ENCODE results near the gene ARSJ.

ARSJ gene

DNA sequence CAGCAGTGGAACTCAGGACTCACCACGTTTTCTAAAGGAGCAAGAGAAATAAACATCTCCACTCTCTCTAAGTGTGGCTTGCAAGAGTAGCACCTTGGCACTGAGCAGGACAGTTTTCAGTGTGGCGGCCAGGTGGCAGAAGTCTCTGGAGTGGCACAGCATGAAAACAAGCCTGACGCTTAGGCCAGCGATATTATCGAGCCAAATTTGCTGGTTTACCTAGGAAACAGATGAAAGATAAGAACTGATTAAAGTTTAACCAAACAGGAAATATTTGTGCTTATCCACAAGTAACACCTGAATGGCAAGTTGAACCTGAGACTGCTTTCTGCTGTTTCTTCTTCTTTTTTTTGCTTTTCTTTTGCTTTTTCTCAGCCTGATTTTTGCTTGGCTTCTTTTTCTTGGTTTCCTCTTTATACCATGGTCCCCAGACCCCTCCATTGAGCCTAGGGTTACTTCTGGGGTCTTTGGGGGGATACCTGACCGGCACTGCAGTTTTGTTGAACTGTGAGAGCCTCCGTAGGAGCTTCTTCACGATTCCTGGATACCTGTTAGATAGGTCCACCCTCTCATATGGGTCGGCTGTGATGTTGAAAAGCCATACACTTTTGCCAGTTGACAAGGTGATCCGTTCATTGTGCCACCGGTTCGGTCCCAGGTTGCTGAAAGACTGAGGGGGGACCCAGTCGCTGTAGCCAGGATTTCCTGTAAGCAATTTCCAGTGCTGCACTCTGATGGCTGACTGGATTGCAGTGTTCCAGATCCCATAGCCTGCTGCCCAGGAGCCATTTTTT is 77.3 kb downstream of the ARSJ start:
- no peak for DNase-seq

DNA sequence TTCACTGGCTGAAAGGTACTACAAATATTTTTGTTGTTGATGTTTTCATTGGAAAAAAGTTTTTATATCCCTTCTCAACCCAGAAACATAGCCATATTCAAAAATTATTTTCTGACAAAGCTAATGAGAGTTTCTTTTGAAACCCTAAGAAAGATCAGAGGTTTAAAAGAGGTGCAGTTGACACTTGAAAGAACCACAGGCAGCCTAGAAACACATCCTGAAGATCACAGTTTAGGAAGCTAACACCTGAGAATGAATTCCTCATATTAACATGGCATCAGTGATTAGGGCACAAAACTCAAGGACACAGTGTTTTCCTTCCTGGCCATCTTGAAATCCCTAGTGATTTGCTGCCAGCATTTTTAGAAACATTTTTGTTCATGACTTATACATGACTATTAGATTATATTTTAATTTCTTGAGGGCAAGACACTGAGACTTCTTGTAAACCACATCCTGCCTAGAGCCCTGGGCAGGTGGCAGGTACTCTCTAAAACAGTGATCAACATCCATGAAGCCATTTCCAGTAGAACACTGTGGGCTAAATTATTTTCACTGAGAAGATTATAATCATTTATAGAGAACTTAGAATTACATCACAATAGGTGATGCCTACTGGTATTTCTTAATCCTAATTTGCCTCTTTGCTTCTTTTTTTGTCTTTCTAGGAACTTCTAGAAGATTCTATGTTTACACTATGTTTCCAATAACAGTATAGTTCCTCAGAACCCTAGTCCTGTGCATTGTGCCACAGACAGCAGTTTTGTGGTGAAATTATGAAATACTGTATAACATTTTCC is 80.0 kb downstream of the ARSJ start:
- DNase-seq = no peak

DNA sequence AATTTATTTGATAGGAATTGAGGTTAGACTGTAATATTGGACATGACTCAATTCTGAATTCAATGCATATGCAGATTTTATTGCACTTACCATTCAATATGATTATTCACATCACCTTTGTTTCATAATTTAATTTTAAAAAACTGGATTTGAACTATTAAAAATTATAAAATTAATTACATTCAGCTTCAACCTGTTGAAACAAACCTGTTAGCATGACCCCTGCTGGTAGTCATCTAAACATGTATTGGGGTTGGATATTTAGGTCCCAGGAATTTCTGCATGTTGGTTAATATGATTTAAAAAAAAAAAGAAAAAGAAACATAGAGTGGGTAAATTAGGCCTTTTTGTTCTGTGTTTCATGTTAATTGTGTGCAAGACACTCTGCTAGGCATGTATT is 85.9 kb downstream of the ARSJ start:
- DNase-seq = no peak

DNA sequence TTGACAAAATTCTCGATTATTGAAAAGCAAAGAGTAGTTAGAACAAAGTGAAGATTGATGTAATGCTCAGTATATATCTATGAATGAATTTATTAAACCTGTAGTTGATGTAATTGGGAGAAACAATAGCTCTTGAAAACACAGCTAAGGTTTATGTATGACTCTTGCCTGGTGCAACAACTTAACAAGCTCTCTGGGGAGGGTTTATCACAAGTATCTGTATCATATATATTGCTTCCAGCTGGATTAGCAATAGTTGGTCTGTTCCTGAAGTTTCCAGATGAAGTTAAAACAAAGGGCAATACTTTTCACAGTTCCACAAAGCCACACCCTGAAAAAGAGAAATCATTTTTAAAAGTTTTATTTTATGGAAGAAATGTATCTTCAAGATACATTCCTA is 91.4 kb downstream of the ARSJ start:
- DNase-seq = no peak

DNA sequence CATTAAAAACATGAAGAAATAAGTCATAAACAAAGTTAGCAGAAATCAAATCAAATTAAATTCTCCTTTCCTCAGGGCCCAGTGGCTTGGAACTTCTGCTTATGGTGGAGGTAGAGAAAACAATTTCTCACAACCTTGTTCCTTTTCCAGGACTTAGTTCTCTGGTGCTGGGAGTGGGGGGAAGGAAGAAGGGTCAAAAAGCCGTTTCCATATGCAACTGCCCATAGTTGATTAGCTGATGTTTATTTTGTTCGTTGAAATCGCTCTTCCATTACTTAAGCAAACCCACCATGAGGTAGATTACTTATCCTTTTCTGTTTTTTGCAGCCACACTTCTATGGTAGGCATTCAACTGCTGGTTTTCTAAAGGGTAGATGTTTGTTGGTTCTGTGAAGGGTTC is 94.2 kb downstream of the ARSJ start:
- no peak for DNase-seq

DNA sequence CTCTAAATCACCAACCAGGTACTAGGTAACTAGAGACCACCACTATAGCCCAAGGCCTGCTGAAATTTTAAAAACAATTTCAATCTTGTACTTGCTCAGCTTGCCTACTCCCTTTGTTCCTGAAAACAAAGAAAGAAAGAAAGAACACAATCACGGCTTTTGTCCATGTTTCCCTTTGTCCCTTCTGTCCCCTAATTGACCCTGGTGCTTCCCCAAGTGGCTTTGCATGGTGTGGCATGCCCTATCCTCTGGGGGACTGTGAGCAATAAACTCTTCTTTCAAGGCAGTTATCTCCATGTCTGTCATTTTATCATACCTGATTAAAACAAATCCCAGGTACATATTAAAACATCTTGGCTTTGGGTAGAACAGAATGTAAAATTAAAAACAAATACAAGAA is 94.8 kb downstream of the ARSJ start:
- no peak for DNase-seq

DNA sequence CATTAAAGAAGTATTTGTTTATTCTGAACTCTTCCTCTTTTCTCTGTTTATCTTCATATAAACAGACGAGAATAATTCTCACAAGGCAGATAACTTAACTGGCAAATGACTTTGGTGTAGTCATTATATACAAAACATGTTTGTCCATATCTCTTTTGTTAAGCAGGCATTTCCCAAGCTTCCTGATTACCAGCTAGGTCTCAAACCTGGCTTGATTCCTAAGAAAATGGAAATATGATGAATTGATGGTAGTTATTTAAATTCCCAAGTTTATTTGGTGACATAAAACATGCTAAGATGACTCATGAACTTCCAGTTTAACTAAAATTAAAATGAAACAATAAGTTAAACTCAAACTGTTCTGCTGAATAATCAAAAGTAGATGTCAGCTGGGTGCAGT is 96.8 kb downstream of the ARSJ start:
- DNase-seq = no peak

DNA sequence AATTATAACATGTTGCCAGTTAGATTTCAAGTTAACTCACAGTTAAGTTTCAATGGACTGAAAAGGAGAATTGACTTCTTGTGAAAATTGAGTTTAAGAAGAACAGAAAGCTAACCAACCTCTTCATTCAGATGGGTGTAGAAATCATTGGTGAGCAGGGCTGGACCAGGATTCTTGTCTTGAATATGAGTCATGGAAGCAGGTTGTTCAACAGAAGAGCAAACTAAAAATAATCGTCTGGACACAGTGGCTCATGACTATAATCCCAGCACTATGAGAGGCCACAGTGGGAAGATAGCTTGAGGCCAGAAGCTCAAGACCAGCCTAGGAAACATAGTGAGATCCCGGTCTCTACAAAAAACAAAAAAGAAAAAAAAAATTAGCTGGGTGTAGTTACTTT is 98.2 kb downstream of the ARSJ start:
- DNase-seq = no peak

DNA sequence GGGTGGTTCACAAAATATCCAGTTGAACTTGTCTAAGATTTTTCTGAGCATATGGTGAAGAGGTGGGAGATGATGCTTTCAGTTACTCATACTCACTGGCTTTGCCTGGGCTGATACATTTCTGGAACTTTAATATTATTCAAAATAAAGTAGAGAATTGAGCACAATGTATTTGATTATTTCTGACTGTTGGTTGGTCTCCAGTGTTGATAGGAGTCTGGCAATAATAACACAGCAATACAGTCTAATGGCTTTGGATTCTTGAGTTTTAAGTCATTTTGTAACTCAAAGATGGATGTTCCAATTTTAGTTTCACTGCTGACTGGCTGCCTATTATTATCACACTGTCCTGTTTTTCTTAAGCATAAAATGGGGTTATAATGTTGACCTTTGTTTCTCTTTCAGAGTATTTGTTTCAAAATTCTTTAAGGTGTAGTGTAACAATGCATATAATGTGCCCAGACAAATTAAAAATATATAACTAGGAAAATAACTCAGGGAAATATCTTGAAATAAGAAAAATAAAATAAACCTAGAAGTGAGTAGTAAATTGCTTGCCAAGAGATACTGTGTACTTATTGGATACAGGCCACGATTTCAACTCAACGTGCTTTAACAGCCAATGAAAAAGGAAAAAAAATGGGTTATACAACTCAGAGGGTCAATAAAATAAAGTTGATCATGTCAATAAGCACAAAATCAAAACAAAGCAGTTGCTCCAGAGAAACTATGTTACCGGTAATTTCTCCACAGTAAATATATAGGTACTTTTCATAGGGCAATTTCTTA is 99.0 kb downstream of the ARSJ start:
- no peak for DNase-seq

DNA sequence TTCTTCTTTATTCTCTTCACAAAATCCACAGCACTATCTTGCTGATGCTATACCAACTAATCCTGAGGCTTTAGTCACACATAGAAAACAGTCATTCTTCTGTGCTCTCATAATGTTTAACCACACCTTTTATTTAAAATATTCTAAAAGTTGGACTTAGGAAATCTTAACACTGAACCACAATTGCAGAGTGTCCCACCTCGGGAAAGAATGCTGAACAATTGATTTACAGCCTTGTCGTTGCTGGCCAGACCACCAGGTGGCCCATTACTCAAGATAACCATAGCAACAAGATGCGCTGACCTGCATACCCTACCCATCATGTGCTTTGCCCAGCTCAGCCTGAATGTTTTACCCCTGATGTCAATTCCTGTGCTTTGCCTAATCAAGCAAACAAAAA is 100.8 kb downstream of the ARSJ start:
- no peak for DNase-seq

DNA sequence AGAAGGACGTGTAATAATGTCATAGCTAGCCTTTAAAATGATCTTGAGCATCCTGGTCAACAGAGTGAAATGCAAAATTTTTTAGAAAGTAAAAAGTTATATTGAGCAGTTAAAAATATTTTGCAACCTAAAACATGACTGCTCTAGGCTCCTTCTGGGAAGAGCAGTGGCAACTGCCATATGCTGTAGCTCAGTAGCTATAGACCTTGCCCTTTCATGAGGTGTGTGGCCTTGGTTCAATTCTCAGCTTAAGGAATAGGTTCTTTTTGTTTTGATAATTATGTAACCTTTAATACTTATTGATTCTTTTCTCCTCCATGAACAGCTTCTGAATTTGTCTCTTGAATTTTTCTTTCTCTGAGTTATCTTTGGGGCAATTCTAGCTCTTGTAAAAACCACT is 105.0 kb downstream of the ARSJ start:
- DNase-seq = no peak

DNA sequence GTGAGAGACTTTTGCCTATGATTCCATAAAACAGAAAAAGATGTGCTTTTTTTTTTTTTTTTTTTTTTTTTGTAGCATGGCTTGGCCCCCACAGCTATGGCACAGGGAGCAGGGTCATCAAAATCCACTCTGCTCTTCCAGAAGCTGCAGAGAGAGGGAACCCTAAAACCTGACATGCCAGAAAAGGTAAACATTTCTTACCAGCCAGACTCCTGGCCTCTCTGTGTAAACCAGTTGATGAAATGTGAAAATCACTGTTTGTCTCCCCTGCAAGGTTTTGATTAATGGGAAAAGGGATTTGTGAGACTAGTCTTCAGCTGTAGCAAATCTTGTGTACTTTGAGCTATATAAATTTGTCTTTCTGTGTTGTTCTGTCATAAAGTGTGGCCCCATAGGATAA is 105.9 kb downstream of the ARSJ start:
- no peak for DNase-seq

DNA sequence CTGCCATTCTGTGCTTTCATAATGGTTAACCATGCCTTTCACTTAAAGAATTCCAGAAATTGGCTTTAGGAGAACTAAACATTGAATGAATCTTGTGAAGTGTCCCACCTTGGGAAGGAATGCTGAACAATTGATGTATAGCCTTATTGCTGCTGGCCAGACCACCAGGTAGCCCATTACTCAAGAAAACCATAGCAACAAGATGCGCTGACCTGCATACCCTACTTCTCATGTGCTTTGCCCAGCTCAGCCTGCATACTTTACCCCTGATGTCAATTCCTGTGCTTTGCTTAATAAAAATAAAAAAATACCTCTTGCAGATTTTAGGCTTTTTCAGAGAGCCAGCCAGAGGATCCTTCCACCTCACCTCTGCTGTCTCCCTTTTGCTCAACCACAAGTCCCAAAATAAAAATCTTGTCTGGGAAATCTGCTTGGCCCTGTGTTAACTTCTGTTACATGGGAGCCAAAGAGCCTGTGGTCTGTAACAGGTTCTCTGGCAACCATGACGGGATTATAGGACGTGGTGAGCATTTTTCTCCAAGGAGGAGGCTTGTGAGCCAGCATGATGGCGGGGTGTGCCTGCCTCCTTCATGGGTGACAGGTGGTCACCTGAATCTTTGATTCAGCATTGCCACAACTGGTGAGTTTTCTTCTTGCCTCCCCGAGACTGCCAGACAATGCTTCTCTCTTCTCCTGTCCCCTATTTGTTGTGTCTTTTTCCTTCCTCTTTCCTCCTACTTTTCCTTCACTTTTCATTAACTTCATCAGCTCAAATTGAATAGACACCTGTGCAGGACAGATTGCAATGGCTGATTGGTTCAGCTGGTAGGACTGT is 106.8 kb downstream of the ARSJ start:
- no peak for DNase-seq

DNA sequence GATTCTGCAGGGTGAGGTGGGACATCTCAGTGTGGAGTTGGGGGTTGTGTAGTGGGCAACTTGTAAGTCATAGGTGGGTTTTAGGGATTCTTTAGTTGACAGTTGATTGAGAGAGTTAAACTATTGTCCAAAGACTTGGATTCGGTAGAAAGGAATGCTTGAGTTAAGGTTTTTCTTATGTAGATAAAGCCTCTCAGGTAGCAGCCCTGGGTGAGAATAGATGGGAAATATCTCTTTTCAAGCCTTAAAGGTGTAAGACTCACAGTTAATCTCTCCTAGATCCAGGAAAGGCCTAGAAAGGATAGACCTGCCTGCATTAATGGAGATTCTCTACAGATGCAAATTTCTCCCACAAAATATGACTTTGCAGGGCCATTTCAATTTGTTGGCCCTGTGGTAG is 108.4 kb downstream of the ARSJ start:
- no peak for DNase-seq

DNA sequence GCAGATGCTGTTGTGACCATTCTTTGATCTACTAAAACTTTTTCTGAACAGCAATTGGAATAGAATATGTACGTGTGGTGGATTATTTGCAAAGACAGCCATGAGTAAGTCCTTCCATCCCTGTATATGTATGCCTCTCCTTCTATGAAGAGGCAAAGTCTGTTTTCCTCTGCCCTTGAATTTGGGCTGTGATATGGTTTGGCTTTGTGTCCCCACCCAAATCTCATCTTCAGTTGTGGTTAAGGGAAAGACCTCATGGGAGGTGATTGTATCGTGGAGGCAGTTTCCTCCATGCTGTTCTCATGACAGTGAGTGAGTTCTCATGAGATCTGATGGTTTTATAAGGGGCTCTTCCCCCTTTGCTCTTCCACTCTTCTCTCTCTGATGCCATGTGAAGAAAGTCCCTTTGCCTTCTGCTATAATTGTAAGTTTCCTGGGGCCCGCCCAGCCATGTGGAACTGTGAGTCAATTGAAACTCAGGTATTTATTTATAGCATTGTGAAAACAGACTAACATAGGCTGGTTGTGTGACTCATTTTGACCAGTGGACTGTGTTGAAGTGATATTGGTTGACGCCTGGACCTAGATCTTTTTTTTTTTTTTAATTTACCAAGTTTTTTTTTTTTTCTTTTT is 109.6 kb downstream of the ARSJ start:
- DNase-seq = no peak

DNA sequence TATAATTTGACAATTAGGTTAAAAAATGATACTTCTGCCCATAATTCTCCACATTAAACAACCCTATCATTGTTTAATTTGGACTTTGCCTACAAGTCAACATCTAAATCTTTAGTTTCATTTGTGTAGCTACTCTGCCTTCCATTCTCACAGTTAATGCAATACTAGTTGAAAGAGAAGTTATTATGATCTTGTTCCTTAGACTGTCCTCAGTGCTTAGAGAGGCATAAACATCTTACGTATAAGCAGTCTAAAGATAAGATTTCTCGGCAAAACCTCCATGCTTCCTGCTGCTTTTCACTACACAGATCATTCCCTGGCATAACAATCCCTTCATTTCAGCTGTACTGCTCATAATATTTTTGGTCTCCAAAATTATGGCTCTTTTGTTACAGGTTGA is 112.8 kb downstream of the ARSJ start:
- no peak for DNase-seq

DNA sequence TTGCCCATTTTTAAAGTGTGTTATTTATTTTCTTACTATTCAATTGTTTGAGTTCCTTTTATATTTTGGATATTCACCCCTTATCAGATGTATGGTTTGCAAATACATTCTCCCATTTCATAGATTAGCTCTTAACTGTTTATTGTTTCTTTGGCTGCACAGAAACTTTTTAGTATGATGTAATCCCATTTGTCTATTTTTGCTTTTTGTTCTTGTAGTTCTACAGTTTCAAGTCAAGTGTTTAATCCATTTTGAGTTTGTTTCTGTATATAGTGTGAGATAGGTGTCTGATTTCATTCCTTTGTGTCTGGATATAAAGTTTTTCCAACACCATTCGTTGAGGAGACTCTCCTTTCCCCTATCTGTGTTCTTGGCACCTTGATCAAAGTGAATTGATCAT is 120.5 kb downstream of the ARSJ start:
- no peak for DNase-seq

DNA sequence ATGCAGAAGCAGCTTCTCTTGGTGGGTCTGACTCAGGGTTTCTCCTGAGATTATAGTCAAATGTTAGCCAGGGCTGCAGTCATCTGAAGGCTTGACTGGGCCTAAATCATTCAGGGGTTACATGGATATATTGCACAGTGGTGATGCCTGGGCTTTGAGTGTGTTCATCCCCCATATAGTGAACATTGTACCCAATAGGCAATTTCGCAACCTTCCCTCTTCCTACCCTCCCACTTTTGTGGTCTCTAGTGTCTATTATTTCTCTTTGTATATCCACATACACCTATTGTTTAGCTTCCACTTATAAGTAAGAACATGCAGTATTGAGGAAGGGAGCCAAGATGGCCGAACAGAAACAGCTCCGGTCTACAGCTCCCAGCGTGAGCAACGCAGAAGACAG is 127.6 kb downstream of the ARSJ start:
- no peak for DNase-seq

All from hypothalamus (tissue), 51 donors.